LNCaP clone FGC (cell line): ENCODE data around the gene DDX10.

ENCODE experiments used
- DNase-seq: peaks from one replicate; pipeline ENCODE4 v3.0.0-alpha.2; 2011; ENCODE audit warnings: low read depth
- H3K4me3 ChIP-seq: 2 replicates; pipeline ENCODE4 v1.5.1; 2011; ENCODE audit warnings: mild to moderate bottlenecking, low read depth, low read length, control low read depth
- CTCF ChIP-seq: IDR thresholded peaks from 2 replicates; pipeline ENCODE4 v1.5.1; 2012; ENCODE audit warnings: mild to moderate bottlenecking; ENCODE audit not compliant: control insufficient read depth, insufficient read depth; ENCODE audit errors: extremely low read depth

Gene DDX10

GRCh38 chr11:108914981-108915380, 250.1 kb downstream of the DDX10 start:
- DNase-seq = no peak
- TF ChIP-seq CTCF = no peak
- H3K4me3 ChIP-seq = no peak overlapping the region

- no peak for DNase-seq
- TF ChIP-seq CTCF = no peak
- no peak overlapping the region for H3K4me3 ChIP-seq
Observed at GRCh38 chr11:108915666-108916065, 250.8 kb downstream of the DDX10 start.

- DNase-seq = no peak
- no peak overlapping the region for H3K4me3 ChIP-seq
- TF ChIP-seq CTCF = no peak
Observed at GRCh38 chr11:108916290-108916689, 251.4 kb downstream of the DDX10 start.

GRCh38 chr11:108916935-108917334, 252.1 kb downstream of the DDX10 start:
- no peak for DNase-seq
- no peak for TF ChIP-seq CTCF

GRCh38 chr11:108921211-108921610, 256.3 kb downstream of the DDX10 start:
- H3K4me3 ChIP-seq = no peak overlapping the region
- no peak for DNase-seq
- TF ChIP-seq CTCF = no peak

More at GRCh38 chr11:108916935-108917334, 252.1 kb downstream of the DDX10 start:
- no peak overlapping the region for H3K4me3 ChIP-seq

- H3K4me3 ChIP-seq = no peak overlapping the region
- no peak for TF ChIP-seq CTCF
- DNase-seq = no peak
Observed at GRCh38 chr11:108922241-108922640, 257.4 kb downstream of the DDX10 start.

- TF ChIP-seq CTCF = no peak
- no peak for DNase-seq
- no peak overlapping the region for H3K4me3 ChIP-seq
Observed at GRCh38 chr11:108923413-108923812, 258.5 kb downstream of the DDX10 start.
